Subcutaneous abdominal adipose tissue (tissue), 5 donors: Measurements from ENCODE around the gene MRPS14.
A peak's percentile ranks its signal among the peaks of the same experiment; 100 is the strongest.

Source experiments
- H3K27ac ChIP-seq: one replicate; pipeline ENCODE4 v1.7.0; 2013; ENCODE audit warnings: low read depth, mild to moderate bottlenecking, inconsistent platforms, low read length, moderate library complexity
- H3K27me3 ChIP-seq, 5 donors: one replicate each; pipeline ENCODE4 v1.7.0; 2013; ENCODE audit warnings: low read length in 5 of 5, inconsistent platforms in 1 of 5; ENCODE audit not compliant: control insufficient read depth in 5 of 5, insufficient read depth in 4 of 5
- H3K36me3 ChIP-seq, 5 donors: one replicate each; pipeline ENCODE4 v1.7.0; 2013; ENCODE audit warnings: low read length in 5 of 5; ENCODE audit not compliant: control insufficient read depth in 5 of 5, insufficient read depth in 5 of 5
- H3K4me1 ChIP-seq, 5 donors: one replicate each; pipeline ENCODE4 v1.7.0; 2013; ENCODE audit warnings: low read length in 5 of 5, mild to moderate bottlenecking in 3 of 5, moderate library complexity in 1 of 5; ENCODE audit not compliant: control insufficient read depth in 5 of 5, insufficient read depth in 5 of 5
- H3K4me3 ChIP-seq, 5 donors: one replicate each; pipeline ENCODE4 v1.7.0; 2013; ENCODE audit warnings: low read length in 5 of 5, low read depth in 1 of 5
- H3K9ac ChIP-seq, 5 donors: one replicate each; pipeline ENCODE4 v1.7.0; 2013; ENCODE audit warnings: low read length in 5 of 5, mild to moderate bottlenecking in 4 of 5, moderate library complexity in 3 of 5
- H3K9me3 ChIP-seq, 5 donors: one replicate each; pipeline ENCODE4 v1.7.0; 2013; ENCODE audit warnings: low read length in 5 of 5; ENCODE audit not compliant: control insufficient read depth in 5 of 5
- donor health status: healthy.
- donor health status: healthy.
- donor health status: healthy.
- donor health status: healthy.
- donor health status: healthy.

MRPS14 gene

DNA sequence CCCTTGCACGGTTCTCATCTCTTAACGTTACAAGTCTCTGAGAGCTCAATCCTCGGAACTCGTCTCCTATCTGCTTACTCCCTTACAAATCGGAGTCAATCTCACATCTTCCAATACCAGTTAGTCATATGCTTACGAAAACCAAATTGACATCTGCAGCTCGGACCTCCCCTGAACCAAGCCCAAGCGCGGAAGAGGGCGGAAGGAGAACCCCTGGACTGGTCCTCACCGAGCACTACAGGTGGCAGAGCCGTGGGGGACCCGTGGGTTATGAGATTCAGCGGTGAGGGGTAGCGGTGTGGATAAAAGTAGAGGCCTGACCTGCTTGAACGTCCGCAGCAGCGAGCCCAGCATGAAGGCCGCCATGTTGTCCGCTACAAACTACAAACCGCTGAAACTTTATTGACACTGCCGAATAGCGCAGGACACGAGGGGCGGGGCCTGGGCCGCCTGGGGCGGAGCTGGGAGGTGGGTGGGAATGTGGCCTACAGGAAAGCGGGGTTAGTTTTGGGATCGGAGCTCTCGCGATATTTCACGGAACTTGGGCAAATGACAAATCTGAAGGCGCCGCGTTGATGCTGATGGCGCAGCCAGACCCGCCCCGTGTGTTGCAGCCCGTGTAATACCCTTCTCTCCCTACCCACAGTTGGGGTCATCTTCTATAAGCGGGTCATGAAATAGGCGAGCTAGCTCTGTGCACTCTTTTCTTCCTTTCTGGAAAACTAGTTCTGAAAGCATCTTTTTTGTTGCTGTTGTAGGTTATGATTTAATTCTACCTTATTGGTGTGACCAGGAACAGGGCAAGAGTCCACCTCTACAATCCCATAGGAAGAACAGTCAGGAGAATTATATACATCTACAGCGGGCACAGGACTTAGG lies at the start of gene MRPS14:
Gene MRPS14, minus strand, starts transcription at position 383 of the 879 bp plus-strand sequence. Its CDS starts 17 bp downstream, at position 366.
- Histone ChIP-seq H3K27ac (peak within 1 kb of the TSS; percentile 74), H3K9me3 (no peaks in the 10 kb centered on the region), H3K4me1 (peaks cover 0 to 21% (median 12%) of the 10 kb centered on the region in 5 donors), H3K9ac (peak within 1 kb of the TSS; percentile 42 to 99 (median 81)), H3K4me3 (peak within 1 kb of the TSS; percentile 73 to 100 (median 80)), H3K27me3 (no peaks in the 10 kb centered on the region), H3K36me3 (peaks cover 1 to 2% (median 2%) of the 10 kb centered on the region in 5 donors)

DNA sequence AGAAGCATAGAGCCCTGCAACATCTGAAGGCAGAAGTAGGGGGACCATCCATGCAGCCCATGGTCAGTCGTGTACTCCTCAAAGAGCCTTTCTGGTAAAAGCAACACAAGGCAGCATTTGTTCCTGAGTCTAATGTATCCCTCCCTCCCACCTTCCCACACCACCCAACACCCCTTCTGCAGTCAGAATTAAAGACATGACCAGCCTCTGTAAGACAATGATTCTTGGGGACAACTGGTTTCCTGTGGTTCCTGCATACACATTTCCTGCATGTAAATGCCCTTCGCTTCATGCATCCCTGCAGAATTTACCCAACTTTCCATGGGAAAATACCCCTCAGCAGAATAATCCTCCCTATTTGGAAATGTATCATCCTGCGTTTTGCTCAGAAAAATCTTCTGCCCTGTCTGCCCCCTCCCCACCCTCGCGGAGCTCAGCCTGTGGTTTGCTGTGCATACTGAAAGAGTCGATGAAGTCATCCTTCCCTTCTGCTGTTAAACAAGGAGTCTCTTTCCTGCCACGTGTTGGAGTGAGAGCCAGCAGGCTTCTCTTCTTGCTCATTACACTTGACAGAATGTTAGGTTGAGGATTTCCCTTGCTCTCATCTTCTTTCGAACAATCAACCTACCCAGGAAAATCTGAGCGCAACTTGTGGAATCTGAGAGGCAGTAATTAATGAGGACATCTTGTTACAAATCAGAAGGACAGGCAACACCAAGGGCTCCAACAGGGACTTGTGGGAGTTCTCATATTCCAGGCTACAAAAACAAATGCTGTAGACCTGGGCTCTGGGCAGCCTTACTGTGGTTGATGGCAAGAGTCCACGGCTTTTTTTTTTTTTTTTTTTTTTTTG lies 49.1 kb upstream of the MRPS14 start:
- H3K4me3 ChIP-seq: peak overlapping the region in 4 of 5 donors; percentile 12 to 54 (median 40)
- peaks cover 0 to under 1% (median 0%) of the 10 kb centered on the region in 5 donors for H3K27me3 ChIP-seq
- H3K4me1 ChIP-seq: peaks cover 9 to 31% (median 31%) of the 10 kb centered on the region in 5 donors
- peak overlapping the region in 1 of 5 donors; percentile 42 for H3K9ac ChIP-seq
- no peak overlapping the region for H3K27ac ChIP-seq
- H3K36me3 ChIP-seq: no peaks in the 10 kb centered on the region
- H3K9me3 ChIP-seq: no peaks in the 10 kb centered on the region

DNA sequence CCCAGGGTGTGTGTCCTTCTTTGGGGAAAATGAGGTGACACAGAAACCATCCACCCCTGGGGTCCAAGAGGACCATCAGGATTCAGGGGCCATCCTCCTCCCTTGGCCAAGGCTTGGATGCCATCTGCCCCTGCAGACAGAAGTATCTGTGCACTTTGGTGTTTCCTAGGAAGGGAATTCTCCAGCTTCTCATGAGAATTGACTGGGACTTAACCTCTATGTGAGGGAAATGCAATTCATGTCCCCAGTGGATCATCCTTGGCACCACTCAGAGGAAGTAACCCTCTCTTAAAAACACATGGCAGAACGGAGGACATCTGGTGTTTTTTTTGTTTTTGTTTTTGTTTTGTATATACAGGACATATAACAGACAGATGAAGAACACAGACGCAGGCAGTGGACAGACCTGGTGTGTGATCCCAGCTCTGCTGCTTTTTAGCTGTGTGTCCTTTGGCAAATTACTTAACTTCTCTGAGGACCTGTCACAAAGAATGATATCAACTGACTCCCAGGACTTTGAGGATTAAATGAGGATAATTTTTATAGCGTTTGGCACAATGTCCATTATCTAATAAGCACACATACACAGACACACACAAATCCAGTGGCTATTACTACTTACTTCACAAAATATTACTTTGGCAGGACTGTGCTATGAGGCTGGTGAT lies 48.2 kb upstream of the MRPS14 start:
- no peaks in the 10 kb centered on the region for H3K9me3 ChIP-seq
- H3K27me3 ChIP-seq: no peaks in the 10 kb centered on the region
- no peaks in the 10 kb centered on the region for H3K36me3 ChIP-seq
- no peak overlapping the region for H3K27ac ChIP-seq
- peak overlapping the region in 1 of 5 donors; percentile 15 for H3K9ac ChIP-seq
- H3K4me1 ChIP-seq: peaks cover 9 to 34% (median 31%) of the 10 kb centered on the region in 5 donors
- peak overlapping the region in 1 of 5 donors; percentile 54 for H3K4me3 ChIP-seq

DNA sequence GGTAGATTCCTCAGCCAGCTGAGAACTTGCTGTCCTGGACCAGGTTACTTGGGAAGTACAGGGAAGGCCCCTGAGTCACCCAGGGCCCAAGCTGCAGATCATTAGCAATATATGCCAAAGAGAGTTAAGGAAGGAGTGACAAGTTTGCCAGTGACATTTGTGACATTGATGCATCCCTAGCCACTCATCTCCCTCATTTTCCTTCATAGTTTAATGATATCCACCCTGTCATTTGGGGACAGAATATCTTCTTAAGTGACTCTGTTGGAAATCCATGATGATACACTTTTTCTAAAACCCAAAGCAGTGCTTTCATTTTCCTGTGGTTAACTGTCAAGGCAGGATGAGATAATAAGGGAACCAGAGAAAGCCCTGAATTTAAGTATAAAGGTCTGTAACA lies 47.6 kb upstream of the MRPS14 start:
- no peak overlapping the region for H3K27ac ChIP-seq
- H3K36me3 ChIP-seq: no peaks in the 10 kb centered on the region
- H3K4me1 ChIP-seq: peaks cover 9 to 37% (median 34%) of the 10 kb centered on the region in 5 donors
- peak overlapping the region in 1 of 5 donors; percentile 15 for H3K9ac ChIP-seq
- H3K27me3 ChIP-seq: no peaks in the 10 kb centered on the region
- H3K4me3 ChIP-seq: peak overlapping the region in 1 of 5 donors; percentile 25
- H3K9me3 ChIP-seq: no peaks in the 10 kb centered on the region

DNA sequence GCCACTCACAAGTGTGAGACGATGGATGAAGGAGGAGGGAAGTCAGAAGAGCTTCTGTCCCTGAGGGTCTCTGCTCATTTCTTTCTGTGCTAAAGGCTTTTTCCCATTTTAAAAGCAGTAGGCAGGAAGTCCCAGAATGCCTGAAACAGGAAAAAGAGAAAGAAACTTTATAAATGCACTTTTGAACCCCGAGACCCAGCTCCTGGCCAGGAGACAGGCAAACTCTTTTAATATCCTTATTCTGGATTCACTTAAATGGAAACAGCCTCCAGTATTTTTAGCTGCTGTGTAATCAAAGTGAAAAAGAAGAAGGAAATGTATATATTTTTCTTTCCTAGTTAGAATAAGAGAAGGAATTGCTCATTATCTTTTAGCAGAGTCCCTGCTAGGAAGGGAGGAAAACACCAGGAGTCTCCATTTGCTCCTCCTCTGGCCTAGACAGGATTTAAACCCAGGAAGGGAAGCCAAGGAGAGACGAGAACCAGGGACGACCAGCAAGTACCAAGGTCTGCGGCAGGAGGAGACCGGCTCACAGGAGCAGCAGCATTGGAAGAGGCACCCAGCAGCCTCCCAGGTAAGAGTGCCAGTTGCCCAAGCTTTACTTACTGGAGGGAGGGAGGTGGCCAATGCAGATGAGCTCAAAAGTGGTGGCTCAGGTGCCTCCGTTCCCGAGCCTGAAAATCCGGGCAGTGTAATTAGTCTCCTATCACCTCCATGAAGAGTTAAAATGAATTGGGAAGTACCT lies 44.3 kb upstream of the MRPS14 start, which contains the start of gene TNN:
Gene TNN, plus strand, starts transcription at position 472 of the 745 bp plus-strand sequence. CDS start 9,586 bp downstream, outside the sequence.
- peak within 1 kb of the TSS in 1 of 5 donors; percentile 24 for H3K9ac ChIP-seq
- no peak within 1 kb of the TSS for H3K27ac ChIP-seq
- no peaks in the 10 kb centered on the region for H3K27me3 ChIP-seq
- H3K4me1 ChIP-seq: peaks cover 9 to 25% (median 22%) of the 10 kb centered on the region in 5 donors
- H3K9me3 ChIP-seq: no peaks in the 10 kb centered on the region
- H3K4me3 ChIP-seq: peak within 1 kb of the TSS in 4 of 5 donors; percentile 0 to 48 (median 24)
- no peaks in the 10 kb centered on the region for H3K36me3 ChIP-seq

DNA sequence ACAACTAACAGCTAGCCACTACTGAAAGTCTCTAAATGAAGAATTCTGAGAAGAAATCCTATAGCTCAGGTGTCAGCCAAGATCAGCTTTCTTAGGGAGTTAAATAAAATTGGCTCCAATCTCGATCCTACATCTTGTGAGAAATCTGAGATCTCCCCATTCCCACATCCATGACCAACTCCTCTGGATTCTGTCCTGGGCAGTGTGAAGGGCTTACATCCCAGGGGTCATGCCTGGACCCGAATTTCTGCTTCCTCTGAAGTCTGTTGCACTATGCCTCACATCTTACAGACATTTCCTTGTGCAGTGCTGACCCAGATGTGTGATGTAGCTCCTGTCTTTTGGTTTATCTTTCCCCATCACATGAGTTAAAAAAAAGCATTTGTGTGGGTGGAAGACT lies 39.6 kb upstream of the MRPS14 start:
- no peaks in the 10 kb centered on the region for H3K36me3 ChIP-seq
- H3K27me3 ChIP-seq: no peaks in the 10 kb centered on the region
- no peak overlapping the region for H3K27ac ChIP-seq
- peaks cover 0 to 6% (median 3%) of the 10 kb centered on the region in 5 donors for H3K4me1 ChIP-seq
- no peaks in the 10 kb centered on the region for H3K9me3 ChIP-seq
- no peak overlapping the region for H3K4me3 ChIP-seq
- no peak overlapping the region for H3K9ac ChIP-seq

DNA sequence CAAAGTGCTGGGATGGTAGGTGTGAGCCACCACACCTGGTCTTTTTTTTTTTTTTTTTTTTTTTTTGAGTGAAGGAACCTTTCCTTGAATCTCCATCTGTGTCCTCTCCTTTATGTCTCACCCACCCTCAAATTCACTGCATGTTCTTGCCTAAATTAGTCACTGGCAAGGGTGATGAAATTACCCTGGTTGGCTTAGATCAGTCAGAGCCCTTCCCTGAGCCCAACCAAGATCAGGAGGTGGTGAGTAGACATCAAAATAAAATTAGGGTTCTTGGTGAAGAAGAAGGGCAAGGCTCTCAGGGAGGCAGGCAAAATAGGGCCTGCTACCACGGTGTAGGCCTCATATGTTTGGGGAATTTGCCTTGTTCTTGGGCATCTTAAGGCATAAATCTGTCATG lies 39.1 kb upstream of the MRPS14 start:
- Histone ChIP-seq H3K9me3 (no peaks in the 10 kb centered on the region), H3K4me3 (no peak overlapping the region), H3K36me3 (no peaks in the 10 kb centered on the region), H3K9ac (no peak overlapping the region), H3K27me3 (no peaks in the 10 kb centered on the region), H3K4me1 (peaks cover 0 to 6% (median 3%) of the 10 kb centered on the region in 5 donors), H3K27ac (no peak overlapping the region)

DNA sequence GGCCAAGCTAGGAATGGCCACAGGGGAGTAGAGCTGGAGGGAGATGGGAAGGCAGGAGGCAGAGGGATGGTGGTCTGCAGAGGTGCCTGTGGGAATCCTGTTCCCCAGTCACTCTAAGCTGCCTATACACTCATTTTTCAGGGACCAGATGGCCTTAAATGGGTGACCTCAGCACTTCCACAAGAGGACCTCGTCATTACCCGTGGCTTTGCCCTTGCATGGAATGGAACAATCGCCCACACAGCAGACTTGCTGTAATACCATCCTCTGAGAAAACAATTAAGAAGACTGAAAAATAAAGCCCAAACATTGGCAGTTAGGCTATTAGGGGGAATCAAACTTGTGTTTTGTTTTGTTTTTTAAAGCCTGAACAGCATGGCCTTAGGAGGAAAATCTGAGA lies 31.5 kb upstream of the MRPS14 start:
- Histone ChIP-seq H3K27ac (no peak overlapping the region), H3K27me3 (no peaks in the 10 kb centered on the region), H3K4me3 (no peak overlapping the region), H3K9me3 (no peaks in the 10 kb centered on the region), H3K36me3 (no peaks in the 10 kb centered on the region), H3K4me1 (no peaks in the 10 kb centered on the region), H3K9ac (no peak overlapping the region)

DNA sequence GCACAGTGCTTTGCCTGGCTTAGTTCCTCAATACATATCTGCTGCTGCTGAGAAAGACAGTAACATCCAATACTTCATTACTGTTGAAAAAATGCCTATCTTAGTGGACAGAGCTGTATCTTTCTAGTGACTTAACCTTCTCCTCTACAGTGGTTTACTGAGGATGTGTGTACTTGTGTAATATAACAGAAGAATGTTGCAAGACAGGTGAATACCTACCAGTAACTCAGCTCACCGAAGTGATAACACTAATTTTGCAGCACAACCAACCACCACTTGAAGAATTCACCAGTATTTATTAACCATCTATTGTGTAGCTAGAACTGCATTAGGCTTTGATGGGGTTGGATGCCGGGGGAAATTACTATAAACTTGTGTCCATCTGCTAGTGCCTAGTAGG lies 27.8 kb upstream of the MRPS14 start:
- Histone ChIP-seq H3K36me3 (no peaks in the 10 kb centered on the region), H3K4me3 (no peak overlapping the region), H3K9me3 (no peaks in the 10 kb centered on the region), H3K9ac (no peak overlapping the region), H3K27ac (no peak overlapping the region), H3K27me3 (no peaks in the 10 kb centered on the region), H3K4me1 (no peaks in the 10 kb centered on the region)
